HG03139 (cell line): ENCODE measurements around the gene OLIG2.

ENCODE experiments used
- ATAC-seq: cut with Tn5 transposase; IDR thresholded peaks from one replicate; pipeline ENCODE4 v1.9.1; 2021; ENCODE audit not compliant: unreplicated experiment

OLIG2 gene

DNA sequence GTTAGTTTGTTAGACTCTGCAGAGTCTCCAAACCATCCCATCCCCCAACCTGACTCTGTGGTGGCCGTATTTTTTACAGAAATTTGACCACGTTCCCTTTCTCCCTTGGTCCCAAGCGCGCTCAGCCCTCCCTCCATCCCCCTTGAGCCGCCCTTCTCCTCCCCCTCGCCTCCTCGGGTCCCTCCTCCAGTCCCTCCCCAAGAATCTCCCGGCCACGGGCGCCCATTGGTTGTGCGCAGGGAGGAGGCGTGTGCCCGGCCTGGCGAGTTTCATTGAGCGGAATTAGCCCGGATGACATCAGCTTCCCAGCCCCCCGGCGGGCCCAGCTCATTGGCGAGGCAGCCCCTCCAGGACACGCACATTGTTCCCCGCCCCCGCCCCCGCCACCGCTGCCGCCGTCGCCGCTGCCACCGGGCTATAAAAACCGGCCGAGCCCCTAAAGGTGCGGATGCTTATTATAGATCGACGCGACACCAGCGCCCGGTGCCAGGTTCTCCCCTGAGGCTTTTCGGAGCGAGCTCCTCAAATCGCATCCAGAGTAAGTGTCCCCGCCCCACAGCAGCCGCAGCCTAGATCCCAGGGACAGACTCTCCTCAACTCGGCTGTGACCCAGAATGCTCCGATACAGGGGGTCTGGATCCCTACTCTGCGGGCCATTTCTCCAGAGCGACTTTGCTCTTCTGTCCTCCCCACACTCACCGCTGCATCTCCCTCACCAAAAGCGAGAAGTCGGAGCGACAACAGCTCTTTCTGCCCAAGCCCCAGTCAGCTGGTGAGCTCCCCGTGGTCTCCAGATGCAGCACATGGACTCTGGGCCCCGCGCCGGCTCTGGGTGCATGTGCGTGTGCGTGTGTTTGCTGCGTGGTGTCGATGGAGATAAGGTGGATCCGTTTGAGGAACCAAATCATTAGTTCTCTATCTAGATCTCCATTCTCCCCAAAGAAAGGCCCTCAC, at the start of gene OLIG2:
TSS of gene OLIG2 (plus strand) at position 447 of the 954 bp plus-strand sequence. CDS start 928 bp downstream, outside the sequence.
- ATAC-seq, result no peak

DNA sequence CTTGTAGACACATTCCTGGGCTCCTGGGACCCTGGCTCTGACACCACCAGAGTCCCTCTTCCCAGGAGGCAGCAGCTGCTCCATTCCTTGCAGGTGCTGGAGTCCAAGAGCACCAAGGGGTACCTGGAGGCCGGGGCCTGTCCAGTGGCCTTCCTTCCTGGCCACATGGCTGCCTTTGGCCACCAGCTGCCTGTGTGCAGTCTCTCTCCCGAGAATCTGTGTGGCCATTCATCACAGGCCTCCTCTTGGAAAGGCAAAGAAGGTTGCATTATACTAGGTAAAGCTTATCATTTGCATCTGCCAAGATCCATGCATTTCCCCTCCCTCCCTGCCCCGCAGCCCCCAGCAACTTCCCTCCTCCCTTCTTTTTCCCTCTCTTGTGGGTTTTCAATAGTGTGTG, 48.9 kb upstream of the OLIG2 start:
- ATAC-seq, result no peak

DNA sequence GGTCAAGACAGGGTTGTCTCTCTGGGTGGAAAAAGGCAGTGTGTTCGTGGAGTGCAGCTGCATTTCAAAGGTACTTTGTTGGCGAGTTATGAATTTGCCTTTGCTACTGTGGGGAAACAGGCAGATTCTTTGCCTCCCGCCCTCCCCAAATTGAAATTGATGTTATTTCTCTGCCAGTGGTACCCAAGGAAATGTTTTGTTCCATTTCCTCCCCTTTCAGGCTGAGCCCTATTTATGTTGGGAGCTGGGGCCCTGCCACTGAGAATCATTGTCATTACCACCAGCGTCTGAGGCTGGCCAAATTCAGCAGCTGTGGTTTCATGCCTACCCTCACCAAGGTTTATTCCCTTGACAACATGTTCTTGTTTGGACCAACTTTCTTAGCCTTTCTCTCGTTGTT, 48.5 kb upstream of the OLIG2 start:
- no peak for ATAC-seq

DNA sequence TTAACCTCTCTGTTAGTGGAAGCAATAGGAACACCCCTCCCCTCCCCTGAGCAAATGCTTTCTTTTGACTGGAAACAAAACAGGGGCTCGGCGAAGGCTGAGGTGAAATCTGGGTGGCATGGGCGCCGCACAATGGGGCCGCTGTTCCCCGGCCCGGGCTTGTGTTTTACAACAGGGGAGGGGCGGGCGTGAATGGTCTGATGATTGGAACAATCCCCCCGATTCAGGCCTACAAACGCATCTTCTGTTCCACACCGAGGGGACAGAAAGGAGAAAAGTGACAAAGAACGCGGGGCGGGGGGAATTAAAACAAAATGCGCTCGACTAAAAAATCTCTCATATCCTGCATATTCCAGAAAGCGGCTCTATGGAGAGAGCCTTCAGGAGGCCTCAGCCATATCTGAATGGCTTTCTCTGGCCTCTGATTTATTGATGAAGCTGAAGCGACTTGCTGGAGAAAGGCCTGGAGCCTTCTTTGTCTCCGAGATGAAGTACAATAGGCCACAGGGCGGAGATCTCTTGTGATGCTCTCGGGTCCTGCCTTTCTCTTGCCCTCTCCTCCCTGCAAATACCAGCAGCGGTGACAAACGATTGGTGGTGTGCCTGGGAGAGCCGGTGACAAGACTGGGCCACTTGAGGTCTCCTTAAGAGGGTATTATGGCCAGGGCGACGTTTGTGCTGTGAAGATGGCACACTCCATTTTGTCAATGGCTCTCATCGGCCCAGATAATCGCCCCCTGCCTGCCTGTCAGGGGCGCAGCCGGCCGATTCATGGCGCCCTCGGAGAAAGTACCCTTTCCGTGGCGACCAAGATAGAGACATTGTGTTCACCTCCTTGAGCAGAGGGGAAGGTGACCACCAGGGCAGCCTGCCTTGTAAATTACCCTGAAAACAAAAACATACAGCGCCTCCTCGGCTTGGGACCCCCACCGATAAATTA, 47.1 kb upstream of the OLIG2 start:
- no peak for ATAC-seq

DNA sequence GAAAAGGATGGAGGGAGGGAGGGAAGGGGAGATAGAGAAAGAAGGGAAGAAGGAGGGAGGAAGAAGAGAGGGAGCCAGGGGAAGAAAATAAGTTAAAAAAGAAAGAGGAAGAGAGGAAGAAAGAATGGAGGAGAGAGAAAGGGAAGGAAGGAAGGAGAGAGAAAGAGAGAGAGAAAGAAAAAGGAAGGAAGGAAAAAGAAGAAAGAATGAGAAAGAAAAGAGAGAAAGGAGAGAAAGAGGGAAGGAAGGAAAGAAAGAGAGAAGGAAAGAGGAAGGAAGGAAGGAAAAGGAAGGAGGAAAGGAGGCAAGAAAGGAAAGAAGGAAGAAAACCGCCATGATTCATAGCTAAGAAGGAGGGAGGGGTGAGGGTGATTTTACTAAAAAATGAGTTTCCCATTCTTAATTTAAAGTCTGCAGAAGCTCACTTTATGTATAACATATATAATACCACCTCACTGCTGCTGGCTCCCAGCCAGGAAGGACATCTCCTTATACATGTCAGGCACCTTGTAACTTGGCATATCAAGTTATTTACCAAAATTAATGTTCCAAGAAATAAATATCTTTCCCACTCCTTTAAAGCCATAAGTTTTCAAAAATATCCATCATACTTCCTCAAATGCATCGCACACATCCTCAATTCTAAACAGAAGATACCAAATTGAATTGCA, 46.0 kb upstream of the OLIG2 start:
- no peak for ATAC-seq

DNA sequence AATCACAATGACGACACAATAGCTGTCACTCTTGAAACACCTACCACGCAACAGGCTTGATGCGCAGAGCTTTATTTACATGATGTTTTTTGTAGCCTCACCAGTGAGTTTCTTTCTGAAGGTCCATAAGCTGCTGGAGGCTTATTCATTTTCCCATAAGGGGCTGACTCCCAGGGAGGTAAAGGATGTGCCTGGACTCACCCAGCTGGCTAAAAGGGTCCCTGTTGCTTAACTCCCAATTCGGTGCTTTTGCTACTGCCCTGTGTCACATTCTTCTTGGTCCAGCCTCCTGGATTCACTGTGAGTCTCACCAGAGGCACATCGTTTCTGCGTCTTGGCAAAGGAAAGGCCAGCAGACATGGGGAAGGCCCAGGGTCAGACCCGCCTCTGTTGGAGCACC, 44.6 kb upstream of the OLIG2 start:
- ATAC-seq, result no peak

DNA sequence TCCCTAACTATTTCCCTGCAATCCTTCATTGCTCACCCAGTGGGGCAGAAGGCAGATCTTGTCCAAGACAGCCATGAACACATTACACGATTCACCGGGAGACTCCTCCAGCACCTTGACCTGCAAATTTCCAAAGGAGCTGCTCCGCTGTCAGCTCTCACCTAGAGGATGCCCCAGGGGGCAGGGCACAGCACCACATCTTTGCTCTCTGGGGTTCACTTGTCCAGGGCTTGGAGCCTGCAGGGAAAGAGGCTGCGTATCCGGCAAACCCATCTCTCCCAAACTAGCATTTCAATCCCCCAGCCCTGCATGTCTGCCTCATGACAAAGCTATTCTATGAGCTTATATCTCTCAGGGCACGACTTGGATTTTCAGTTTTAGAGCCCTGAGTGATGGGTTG, 35.1 kb upstream of the OLIG2 start:
- ATAC-seq, result no peak

DNA sequence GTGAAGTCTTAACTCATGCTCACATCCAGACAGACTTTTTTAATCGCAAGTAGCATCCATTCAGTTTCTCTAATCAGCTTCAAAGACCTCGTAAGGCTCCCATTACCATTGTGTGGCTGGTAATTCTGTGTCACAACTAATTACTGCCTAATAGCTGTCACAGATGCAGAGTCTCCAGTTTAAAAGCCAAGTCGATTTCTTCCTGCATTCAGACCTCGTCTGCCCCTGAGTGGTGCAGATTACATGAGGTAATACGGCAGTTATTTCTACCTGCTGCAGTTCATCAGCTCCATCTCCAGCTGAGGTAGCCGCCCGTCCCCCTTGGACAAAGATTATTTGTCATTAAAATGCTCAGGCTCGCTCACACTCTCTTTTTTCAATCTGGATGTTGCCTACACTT, 34.4 kb upstream of the OLIG2 start:
- ATAC-seq, result no peak

DNA sequence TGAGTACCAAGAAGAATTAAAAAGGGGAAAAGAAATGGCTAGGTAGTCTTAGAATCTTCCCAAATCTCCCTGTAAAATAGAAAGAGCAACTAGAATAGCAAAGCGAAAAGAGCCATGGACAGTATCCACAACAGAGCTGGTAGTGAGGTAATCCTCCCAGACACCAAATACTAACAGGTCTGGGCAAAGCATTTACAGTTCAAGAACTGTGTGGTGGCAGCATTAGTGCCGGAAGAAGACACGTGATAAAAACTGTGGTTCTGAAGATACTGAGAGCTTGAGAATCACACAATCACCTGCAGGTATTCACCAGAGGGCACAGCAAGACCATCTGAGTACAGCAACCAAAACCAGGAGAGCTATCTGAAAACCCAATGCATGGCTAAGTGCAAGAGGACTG, 31.8 kb upstream of the OLIG2 start:
- ATAC-seq, result no peak

DNA sequence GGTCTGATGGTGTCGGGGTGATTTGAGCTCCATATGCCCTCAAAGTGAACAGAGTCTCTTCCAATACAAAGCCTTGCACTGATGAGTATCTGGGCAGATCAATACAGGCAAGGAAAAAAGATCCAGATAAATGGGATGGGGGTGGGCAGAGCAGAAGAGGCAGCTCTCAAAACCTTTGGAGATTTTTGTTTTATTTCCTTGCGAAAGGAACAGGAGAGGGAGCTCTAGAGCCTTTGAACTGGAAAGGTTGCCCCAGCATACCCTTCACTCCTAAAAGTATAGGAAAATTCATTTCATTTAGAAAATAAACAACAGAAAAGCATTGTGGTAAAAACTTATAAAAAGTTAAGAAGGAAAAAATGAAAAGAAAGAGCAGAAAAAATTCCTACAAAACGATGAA, 31.4 kb upstream of the OLIG2 start:
- ATAC-seq, result no peak

DNA sequence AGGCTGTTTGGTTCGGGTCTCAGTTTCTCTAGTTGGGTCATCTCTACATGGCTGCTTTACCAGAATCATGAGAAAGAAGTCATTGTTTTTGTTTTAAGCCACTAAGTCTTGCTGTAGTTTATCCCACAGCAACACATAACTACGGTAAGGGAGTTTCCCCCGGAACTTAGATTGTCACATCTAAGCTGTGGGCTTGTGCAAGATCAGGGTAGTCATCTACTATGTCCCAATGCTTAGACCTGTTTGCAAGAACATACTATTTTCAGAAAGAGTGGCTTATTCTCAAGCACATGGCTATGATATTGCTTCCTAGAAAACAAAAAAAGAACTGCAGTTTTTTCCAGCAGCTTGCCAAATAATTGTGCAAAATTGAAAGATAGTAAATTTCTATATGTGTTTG, 18.0 kb upstream of the OLIG2 start:
- ATAC-seq, result no peak

DNA sequence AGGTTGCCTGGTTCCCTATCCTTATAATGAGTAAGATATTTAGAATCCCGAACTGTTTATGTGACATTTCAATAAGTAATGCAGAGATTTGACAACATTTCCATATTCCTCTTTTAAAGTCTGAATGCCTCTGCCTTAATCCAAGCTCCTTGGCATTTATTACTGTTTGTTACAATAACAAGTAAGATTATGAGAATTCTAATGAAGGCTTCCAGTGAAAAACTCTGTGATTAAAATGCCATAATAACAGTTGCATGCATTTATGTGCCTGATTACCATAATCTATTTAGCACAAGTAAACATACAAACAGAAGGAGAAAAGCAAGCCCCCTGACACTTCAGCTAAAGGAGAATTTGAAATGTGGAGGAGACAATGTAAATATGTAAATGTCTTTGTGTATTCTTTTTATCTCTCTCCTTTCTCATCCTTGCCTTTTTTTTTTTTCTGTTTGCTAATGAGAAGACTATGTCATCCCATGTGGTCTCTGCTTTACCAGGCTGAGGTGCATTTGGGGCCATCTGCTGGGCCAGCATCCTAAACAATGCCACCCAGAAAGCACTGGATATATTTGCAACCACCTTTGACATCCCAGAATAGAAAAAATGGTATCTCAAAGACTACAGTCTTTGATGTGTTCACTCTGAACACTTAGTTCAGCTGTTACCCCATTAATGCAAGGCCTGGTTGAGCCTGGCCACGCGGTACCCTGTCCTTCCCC, 17.2 kb upstream of the OLIG2 start:
- ATAC-seq, result no peak

DNA sequence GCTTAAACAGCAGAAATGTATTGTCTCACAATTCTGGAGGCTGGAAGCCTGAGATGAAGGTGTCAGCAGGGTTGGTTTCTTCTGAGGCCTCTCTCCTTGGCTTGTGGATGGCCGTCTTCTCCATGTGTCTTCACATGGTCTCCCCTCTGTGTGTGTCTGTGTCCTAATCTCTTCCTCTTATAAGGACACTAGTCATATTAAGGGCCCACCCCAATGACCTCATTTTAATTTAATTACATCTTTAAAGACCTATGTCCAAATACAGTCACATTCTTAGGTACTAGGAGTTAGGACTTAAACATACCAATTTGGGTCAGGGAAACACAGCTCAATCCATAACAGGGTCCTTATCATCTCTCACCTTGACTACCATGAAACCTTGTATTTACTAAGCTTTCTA, 14.8 kb upstream of the OLIG2 start:
- ATAC-seq, result no peak

DNA sequence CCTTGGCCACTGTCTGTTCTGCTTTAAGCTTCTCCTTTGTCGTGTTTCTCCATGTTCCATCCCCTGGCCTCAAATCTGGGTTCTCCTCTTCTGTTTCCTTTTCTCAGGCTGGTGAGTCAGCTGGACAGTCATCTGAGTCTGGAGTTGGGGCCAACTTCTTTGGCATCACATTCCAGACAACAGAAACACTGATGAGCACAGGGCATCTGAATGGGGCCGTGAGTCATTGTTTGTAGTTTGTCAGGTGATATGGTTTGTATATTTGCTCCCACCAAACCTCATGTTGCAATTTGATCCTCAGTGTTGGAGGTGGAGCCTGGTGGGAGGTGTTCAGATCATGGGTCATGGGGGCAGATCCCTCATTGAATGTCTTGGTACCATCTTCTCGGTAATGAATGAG, 14.3 kb upstream of the OLIG2 start:
- ATAC-seq, result no peak

DNA sequence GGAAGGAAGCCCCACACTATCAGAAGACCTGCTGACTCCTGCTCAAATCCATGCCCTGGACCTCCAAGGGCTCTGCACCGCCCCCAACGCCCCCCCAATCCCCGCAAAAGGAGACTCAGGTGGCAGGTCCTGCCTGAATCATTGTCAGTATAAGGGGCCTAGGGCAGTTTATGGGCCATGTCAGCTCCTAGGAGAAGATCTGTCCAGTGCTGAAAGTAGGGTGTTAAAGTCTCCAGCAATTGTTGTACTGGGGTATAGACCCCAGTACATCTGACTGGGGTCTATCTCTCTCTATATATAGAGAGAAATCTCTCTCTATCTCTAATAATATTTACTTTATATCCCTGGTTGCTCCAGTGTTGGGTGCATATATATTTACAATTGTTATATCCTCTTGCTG, 12.1 kb upstream of the OLIG2 start:
- no peak for ATAC-seq

DNA sequence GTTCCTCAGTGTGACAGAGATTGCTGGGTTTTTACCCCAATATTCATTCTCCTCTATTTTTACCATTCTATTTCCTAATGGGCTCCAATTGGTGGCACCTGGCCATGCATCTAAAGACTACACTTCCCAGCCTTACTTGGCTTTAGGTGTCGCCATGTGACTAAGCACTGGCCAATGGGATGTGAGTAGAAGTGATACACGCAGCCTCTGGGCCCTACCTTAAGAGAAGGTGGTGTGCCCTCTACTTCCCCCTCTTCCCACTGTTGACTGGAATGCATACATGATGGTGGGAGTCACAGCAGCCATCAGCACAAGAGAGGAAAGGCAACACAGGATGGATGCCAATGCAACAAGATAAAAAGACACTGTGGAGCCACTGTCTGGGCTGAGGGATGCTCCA, 11.4 kb upstream of the OLIG2 start:
- ATAC-seq, result no peak

DNA sequence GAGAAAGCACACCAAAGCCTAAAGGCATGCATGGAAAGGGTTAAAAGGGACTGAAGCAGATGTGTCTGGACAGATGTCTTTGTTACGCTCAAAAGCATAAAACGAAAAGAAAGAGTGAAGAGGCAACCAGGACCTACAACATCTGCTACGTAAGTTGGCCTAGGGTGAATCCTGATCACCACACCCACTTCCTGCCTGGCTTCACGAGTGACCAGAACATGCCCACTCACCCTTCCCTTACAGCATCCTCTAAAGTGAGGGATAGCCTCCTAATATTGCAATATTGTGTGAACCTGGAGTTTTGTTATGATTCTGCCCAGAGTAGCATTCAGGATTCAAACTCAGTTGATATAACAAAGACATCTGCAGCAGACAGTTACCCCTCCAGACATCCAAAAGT, 10.6 kb upstream of the OLIG2 start:
- no peak for ATAC-seq

DNA sequence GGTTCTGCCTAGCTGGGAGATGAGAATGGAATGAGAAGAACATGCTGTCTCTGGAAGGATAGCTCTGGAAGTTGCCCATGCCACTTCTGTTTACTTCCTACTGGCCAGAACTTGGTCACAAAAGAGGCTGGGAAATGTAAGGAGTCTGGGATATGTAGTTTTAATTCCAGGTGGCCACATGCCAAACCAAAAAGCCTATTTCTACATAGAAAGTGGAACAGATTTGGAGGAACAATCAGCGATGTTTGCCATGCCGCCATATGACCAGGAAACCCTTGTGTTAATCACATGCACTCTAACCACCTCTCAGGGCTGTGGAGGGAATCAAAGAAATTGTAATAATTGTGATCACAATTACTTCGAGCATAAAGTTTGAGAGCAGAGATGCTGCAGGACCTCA, 10.0 kb upstream of the OLIG2 start:
- no peak for ATAC-seq

DNA sequence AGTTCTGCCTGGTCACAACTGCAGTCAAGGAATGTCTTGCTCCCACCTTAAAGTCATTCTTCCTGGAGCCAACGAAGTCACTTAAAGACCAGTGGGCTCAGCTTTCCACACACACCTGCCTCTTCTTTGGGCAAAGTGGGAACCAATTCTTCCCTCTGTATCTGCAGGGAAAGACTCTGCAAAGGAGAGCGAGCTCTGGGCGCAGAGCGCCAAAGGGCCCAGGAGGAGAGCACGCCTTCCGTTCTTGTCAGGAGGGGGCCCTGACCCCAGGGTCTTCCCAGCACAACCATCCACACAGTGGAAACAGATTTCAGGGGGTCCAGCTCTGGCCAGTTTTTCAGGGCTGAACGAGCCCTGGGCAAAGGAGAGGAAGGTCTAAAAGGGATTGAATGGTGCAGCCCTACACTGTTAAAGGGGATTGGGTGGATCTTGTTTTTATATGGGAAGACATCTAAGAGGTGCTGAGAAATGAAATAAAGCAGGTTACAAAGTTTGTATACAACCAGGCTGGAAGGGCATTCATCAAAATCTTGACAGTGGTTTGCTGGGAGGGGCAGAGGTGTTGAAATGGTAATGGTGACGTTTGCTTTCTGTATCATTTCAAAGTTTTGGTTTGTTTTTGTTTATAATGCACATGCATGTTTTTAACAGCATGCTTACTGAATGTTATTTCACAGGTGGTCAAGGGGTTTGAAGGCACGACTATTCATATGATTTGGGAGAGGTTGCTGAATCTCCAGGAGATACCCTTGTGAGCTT, 6.8 kb upstream of the OLIG2 start:
- no peak for ATAC-seq

DNA sequence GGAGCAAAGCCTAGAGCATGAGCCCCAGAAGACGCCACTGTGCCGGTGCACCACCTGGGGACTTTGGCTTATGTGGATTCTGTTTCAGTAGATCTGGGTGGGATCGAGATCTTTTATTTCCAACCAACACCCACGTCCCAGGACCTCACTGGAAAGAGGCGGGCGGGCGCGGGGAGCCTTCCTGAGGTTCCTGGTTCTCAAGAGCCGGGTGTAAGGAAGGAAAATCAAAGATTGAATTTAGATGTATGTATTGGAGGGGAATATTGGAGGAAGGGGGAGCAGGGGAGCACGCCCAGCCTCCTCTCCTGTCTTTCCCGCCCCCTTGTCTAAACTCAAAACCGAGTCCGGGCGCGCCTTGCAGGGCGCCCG, 6.2 kb upstream of the OLIG2 start:
- ATAC-seq, result no peak
